HG02798 (cell line): Measurements from ENCODE around the gene THAP5.

Source experiments
- ATAC-seq: cut with Tn5 transposase; IDR thresholded peaks from one replicate; pipeline ENCODE4 v1.9.1; 2021; ENCODE audit warnings: mild to moderate bottlenecking; ENCODE audit not compliant: unreplicated experiment, poor library complexity

THAP5 gene

DNA sequence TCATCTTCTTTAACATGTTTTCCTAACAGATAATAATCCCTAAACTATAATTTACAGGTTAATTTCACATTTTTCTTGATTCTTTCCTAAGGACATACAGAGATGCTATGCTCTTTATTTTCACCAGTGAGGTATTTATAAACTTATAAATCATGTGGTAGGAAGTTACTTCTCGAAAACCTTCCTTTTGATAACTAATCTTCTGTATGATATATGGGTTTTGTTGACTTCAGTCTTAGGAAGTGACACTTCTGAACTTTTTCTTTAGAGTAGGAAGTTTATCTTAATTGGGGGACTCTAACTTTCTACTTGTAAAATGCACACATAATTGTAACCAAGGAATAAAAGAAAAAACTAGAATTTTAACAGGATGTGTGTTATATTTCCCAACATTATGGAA is 33.8 kb downstream of the THAP5 start:
- no peak for ATAC-seq

- ATAC-seq = no peak
These were observed 34.2 kb downstream of the THAP5 start for GRCh38 chr7:108535257-108535656.

DNA sequence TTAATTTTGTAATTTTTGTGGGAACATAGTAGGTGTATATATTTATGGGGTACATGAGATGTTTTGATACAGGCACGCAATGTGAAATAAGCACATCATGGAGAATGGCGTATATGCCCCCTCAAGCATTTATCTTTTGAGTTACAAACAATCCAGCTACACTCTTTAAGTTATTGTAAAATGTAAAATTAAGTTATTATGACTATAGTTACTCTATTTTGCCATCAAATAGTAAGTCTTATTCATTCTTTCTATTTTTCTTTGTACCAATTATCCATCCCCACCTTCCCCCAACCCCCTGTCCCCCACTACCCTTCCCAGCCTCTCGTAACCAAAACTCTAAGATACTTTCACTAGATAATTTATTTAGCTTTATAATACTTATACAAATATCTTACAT is 35.8 kb downstream of the THAP5 start:
- ATAC-seq = no peak

- ATAC-seq = no peak
These were observed 40.2 kb downstream of the THAP5 start for GRCh38 chr7:108529341-108529740.

DNA sequence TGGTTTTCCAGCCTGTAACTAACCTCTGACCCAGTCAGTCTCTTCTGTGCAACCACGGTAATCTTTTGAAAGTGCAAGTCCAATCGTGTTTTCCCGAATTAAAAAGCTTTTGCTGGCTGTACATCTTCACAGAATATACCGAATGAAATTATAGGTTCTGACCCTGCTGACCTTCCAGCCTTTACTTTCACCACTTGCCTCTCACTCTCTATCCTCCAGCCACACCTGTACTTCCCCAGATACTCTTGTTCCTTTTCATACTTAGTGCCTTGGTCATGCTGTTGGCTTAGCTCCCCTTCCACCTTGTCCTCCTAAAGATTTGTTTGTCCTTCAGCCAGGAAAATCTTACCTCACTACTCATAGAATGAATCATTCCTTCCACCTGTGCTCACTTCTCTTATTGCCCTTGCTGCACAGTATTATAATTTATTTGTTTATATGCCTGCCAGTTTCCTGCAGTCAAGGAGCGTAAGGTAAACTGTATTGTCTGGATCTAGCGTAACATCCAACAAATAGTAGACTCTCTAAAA is 41.3 kb downstream of the THAP5 start:
- ATAC-seq = no peak

DNA sequence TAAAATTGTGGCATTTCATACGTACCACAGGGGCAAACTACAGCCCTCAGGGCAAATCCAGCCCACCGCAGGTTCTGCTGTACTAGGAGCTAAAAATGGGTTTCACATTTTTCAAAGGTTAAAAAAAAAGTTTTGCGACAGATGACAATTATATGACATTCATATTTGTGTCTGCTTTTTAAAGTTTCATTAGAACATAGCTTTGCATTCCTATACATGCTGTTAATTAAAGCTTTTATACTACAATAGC is 42.8 kb downstream of the THAP5 start:
- ATAC-seq = no peak

DNA sequence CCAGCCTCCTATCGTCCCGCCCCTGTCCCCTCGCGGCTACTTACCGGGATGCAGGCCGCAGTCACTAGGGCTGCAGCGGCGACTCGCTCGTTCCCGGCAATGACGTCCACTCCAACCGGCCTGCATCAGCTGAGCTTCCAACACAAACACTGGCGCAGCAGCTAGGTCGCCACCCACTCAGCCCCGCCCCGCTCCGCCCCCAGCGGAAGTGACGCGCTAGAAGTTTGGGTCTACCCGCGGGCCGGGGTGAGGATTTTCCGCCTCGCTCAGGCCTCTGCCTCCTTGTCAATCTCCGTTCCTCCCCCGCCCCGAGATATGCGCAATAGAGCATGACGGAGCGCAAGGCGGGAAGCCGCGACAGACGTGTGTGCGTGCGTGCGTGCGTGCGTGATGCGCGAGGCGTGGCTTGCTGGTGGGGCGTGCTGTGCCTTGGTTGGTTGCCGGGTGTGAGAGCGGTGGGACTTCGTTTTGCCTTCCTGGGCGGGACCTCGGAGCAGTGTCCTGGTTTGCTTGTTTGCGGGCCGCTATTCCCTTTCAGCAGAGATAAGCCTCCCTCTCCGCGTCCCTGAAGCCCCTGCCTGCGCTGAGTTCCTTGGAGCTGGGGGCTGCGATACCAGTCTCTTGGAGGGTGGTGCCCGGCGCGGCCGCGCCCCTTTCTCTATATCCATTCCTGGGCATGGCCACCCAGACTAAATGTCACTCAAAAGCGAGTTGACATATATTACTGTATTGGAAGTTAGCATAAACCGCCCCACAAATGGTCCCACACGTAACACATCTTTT is 43.3 kb downstream of the THAP5 start, which contains the start of gene PNPLA8:
Gene PNPLA8, minus strand, starts transcription at position 151 of the 783 bp plus-strand sequence. CDS start 10,644 bp downstream, outside the sequence.
- peak; percentile 93 for ATAC-seq

- peak; percentile 51 for ATAC-seq
These were observed 44.0 kb downstream of the THAP5 start for GRCh38 chr7:108525327-108525984.

DNA sequence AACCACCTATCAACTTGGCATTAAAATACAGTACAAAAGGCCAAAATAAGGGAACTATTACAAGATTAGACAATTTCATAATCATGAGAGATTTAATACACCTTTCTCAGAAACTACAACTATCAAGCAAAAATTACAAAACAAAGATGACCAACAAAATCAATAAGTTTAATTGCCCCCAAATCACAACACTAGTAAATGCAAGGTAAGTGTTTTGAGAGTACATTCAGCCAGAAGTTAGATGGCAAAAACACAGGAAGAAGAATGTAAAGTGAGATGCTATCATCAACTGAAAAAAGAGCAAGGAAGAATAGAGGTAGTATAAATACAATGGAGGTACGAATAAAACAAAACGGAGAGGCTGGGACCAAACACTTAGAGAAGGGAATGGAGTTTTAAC is 46.7 kb downstream of the THAP5 start:
- ATAC-seq = no peak

GRCh38 chr7:108517951-108518350 is 51.6 kb downstream of the THAP5 start:
- ATAC-seq = no peak

- no peak for ATAC-seq
These were observed 53.9 kb downstream of the THAP5 start for GRCh38 chr7:108515630-108516029.

GRCh38 chr7:108515013-108515412 is 54.5 kb downstream of the THAP5 start:
- no peak for ATAC-seq
